Fibroblast of lung (primary cell): Measurements from ENCODE around the gene FGFR3. TPM values are rescaled to one million over a fixed set of nuclear protein-coding genes. Genes with fewer than 3 reads are reported as not detected.

ENCODE experiments used
- DNase-seq, 2 donors: peaks; one replicate each; pipeline versions ENCODE4 v3.0.0 to v3.0.0-alpha.2; 2010; ENCODE audit warnings: low read depth in 2 of 2
- H2AFZ ChIP-seq: 2 replicates; pipeline ENCODE4 v1.5.1; 2012; ENCODE audit warnings: low read length, control low read depth, inconsistent platforms
- H3K27ac ChIP-seq: 2 replicates; pipeline ENCODE4 v1.5.1; 2011; ENCODE audit warnings: low read length, control low read depth; ENCODE audit not compliant: insufficient read depth
- H3K27me3 ChIP-seq: 2 replicates; pipeline ENCODE4 v1.5.1; 2011; ENCODE audit warnings: mild to moderate bottlenecking, low read length; ENCODE audit not compliant: control insufficient read depth, insufficient read depth
- H3K36me3 ChIP-seq: 2 replicates; pipeline ENCODE4 v1.5.1; 2011; ENCODE audit warnings: low read length; ENCODE audit not compliant: control insufficient read depth, insufficient read depth
- H3K4me1 ChIP-seq: 2 replicates; pipeline ENCODE4 v1.5.1; 2011; ENCODE audit warnings: low read length; ENCODE audit not compliant: control insufficient read depth, insufficient read depth; ENCODE audit errors: extremely low read depth
- H3K4me2 ChIP-seq: 2 replicates; pipeline ENCODE4 v1.5.1; 2011; ENCODE audit warnings: low read length, control low read depth; ENCODE audit not compliant: insufficient read depth; ENCODE audit errors: extremely low read depth
- H3K4me3 ChIP-seq, 4 experiments: fragments of 200-600 bp in 1 of 4; sonication (generic) in 1 of 4; replicated peaks in 1 of 4; 2 replicates each; pipeline ENCODE4 v1.5.1; 2011 to 2016; ENCODE audit warnings: low read length in 4 of 4, low read depth in 3 of 4, mild to moderate bottlenecking in 3 of 4, control low read depth in 2 of 4, inconsistent platforms in 1 of 4, mixed read lengths in 1 of 4; ENCODE audit not compliant: insufficient read depth in 1 of 4; ENCODE audit errors: control extremely low read depth in 1 of 4
- H3K79me2 ChIP-seq: 2 replicates; pipeline ENCODE4 v1.5.1; 2012; ENCODE audit warnings: mild to moderate bottlenecking, low read length, inconsistent platforms; ENCODE audit not compliant: control insufficient read depth, insufficient read depth
- H3K9ac ChIP-seq: 2 replicates; pipeline ENCODE4 v1.5.1; 2011; ENCODE audit warnings: mild to moderate bottlenecking, low read length, control low read depth; ENCODE audit not compliant: insufficient read depth
- H3K9me3 ChIP-seq: 2 replicates; pipeline ENCODE4 v1.5.1; 2012; ENCODE audit warnings: low read depth, low read length; ENCODE audit not compliant: control insufficient read depth, insufficient read depth
- H4K20me1 ChIP-seq: 2 replicates; pipeline ENCODE4 v1.5.1; 2011; ENCODE audit warnings: low read length; ENCODE audit not compliant: control insufficient read depth, insufficient read depth; ENCODE audit errors: extremely low read depth
- CTCF ChIP-seq, 2 donors: IDR thresholded peaks in 1 of 2; conservative IDR thresholded peaks in 1 of 2; 1 replicate in 1 of 2; 2 replicates in 1 of 2; pipeline ENCODE4 v1.5.1; 2011 to 2012; ENCODE audit warnings: low read length in 2 of 2, control low read depth in 1 of 2, inconsistent platforms in 1 of 2, low read depth in 1 of 2, mild to moderate bottlenecking in 1 of 2
- EZH2 ChIP-seq: IDR thresholded peaks from 2 replicates; pipeline ENCODE4 v1.5.1; 2012; ENCODE audit warnings: low read length, control low read depth, mild to moderate bottlenecking; ENCODE audit errors: missing control alignments
- polyA plus RNA-seq, 2 donors: library from polyadenylated mRNA; depleted of rRNA in 1 of 2; stranded (reverse) in 1 of 2; unstranded in 1 of 2; fragments of >200 nt; gene quantifications; 2 replicates each; pipeline ENCODE4 v1.2.1, GENCODE V29; 2011 to 2012; ENCODE audit warnings: missing spikeins in 1 of 2
- total RNA-seq: library from RNA; depleted of rRNA; stranded (reverse); fragments of >200 nt; gene quantifications from 2 replicates; pipeline ENCODE4 v1.2.1, GENCODE V29; 2014

Gene FGFR3
- total and polyA plus RNA-seq, 2 donors (not counting 1 experiment from before 2014, with no cell fraction given) = 0.11 to 0.33 TPM

- Histone ChIP-seq H3K4me3 (no peak overlapping the region), H3K79me2 (no peaks in the 10 kb centered on the region), H3K9ac (no peak overlapping the region), H3K27ac (no peak overlapping the region), H3K36me3 (no peaks in the 10 kb centered on the region), H3K4me2 (no peak overlapping the region), H2AFZ (no peak overlapping the region), H3K4me1 (no peaks in the 10 kb centered on the region), H3K27me3 (no peaks in the 10 kb centered on the region), H4K20me1 (no peaks in the 10 kb centered on the region), H3K9me3 (no peaks in the 10 kb centered on the region)
- no peak for DNase-seq
- no peak for TF ChIP-seq EZH2
- TF ChIP-seq CTCF (conservative IDR thresholded peaks at IDR 0.05 in 1 of 2, IDR thresholded peaks at IDR 0.05 in 1 of 2; ENCODE audit: low read depth in 1 of 2, low read length in 2 of 2) = no peak
Measured at GRCh38 chr4:1785592-1785991, 7.5 kb upstream of the FGFR3 start.

- no peak overlapping the region for H3K4me2 ChIP-seq
- no peak overlapping the region for H3K27ac ChIP-seq
- H3K79me2 ChIP-seq = no peaks in the 10 kb centered on the region
- H3K27me3 ChIP-seq = no peaks in the 10 kb centered on the region
- TF ChIP-seq EZH2 = no peak
- TF ChIP-seq CTCF (conservative IDR thresholded peaks at IDR 0.05 in 1 of 2, IDR thresholded peaks at IDR 0.05 in 1 of 2; ENCODE audit: low read depth in 1 of 2, low read length in 2 of 2) = no peak
- H2AFZ ChIP-seq = no peak overlapping the region
- H3K9me3 ChIP-seq = no peaks in the 10 kb centered on the region
- H4K20me1 ChIP-seq = no peaks in the 10 kb centered on the region
- no peaks in the 10 kb centered on the region for H3K4me1 ChIP-seq
- no peak for DNase-seq
- H3K9ac ChIP-seq = no peak overlapping the region
- H3K4me3 ChIP-seq = no peak overlapping the region
- no peaks in the 10 kb centered on the region for H3K36me3 ChIP-seq
Measured at GRCh38 chr4:1786544-1787362, 6.3 kb upstream of the FGFR3 start.

- no peak overlapping the region for H3K27ac ChIP-seq
- no peak for DNase-seq
- H3K9me3 ChIP-seq = no peaks in the 10 kb centered on the region
- no peaks in the 10 kb centered on the region for H4K20me1 ChIP-seq
- no peak overlapping the region for H3K4me2 ChIP-seq
- no peaks in the 10 kb centered on the region for H3K27me3 ChIP-seq
- H3K4me1 ChIP-seq = no peaks in the 10 kb centered on the region
- H3K4me3 ChIP-seq = no peak overlapping the region
- no peak overlapping the region for H2AFZ ChIP-seq
- H3K79me2 ChIP-seq = no peaks in the 10 kb centered on the region
- H3K9ac ChIP-seq = no peak overlapping the region
- no peak for TF ChIP-seq EZH2
- no peak for TF ChIP-seq CTCF (conservative IDR thresholded peaks at IDR 0.05 in 1 of 2, IDR thresholded peaks at IDR 0.05 in 1 of 2; ENCODE audit: low read depth in 1 of 2, low read length in 2 of 2)
- H3K36me3 ChIP-seq = no peaks in the 10 kb centered on the region
Measured at GRCh38 chr4:1787411-1788077, 5.5 kb upstream of the FGFR3 start.
